ENCODE data around the gene JUND. TPM values are rescaled to one million over a fixed set of nuclear protein-coding genes. Genes with fewer than 3 reads are reported as not detected.

The JUND gene
- total RNA-seq, 2 donors from 2014 or later = 250 to 607 TPM

DNA sequence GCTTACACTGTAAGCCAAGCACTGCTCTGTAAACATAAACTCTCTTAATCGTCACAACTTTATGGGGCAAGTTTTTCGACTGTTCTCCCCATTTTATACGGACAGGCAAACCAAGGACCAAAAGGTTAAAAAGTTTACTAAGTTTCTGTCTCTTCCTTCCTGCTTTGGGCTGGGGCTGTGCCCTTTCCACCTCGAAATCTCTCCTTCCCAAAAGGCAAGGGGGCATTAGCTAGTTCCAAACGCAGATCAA is 2.2 kb downstream of the JUND start:
- no peak for DNase-seq
- TF ChIP-seq POLR2A (IDR thresholded peaks at IDR 0.05) = no peak
- TF ChIP-seq, protein P1, sequence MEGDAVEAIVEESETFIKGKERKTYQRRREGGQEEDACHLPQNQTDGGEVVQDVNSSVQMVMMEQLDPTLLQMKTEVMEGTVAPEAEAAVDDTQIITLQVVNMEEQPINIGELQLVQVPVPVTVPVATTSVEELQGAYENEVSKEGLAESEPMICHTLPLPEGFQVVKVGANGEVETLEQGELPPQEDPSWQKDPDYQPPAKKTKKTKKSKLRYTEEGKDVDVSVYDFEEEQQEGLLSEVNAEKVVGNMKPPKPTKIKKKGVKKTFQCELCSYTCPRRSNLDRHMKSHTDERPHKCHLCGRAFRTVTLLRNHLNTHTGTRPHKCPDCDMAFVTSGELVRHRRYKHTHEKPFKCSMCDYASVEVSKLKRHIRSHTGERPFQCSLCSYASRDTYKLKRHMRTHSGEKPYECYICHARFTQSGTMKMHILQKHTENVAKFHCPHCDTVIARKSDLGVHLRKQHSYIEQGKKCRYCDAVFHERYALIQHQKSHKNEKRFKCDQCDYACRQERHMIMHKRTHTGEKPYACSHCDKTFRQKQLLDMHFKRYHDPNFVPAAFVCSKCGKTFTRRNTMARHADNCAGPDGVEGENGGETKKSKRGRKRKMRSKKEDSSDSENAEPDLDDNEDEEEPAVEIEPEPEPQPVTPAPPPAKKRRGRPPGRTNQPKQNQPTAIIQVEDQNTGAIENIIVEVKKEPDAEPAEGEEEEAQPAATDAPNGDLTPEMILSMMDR (IDR thresholded peaks at IDR 0.05) = no peak
- intact Hi-C loops (cut with DNase I) = loop anchor here (10.0 kb wide), 1 partner anchor 56 kb away; no protein-coding TSS in a partner anchor
- Histone ChIP-seq H3K4me1 (peaks cover 62% of the 10 kb centered on the region), H3K36me3 (replicated peaks in 1 of 2; ENCODE audit: insufficient read depth in 1 of 2, low read depth in 2 of 2) (peaks cover 6 to 7% of the 10 kb centered on the region in 2 donors), H3K27me3 (no peaks in the 10 kb centered on the region), H3K9me3 (no peaks in the 10 kb centered on the region), H3K27ac (peak overlapping the region; percentile 97 to 100 (median 100)), H3K4me3 (peak overlapping the region; percentile 65 to 90)
- no peak for ATAC-seq
- 0% methylated on average over 5 of the region's 5 CpGs for WGBS, 2 donors

DNA sequence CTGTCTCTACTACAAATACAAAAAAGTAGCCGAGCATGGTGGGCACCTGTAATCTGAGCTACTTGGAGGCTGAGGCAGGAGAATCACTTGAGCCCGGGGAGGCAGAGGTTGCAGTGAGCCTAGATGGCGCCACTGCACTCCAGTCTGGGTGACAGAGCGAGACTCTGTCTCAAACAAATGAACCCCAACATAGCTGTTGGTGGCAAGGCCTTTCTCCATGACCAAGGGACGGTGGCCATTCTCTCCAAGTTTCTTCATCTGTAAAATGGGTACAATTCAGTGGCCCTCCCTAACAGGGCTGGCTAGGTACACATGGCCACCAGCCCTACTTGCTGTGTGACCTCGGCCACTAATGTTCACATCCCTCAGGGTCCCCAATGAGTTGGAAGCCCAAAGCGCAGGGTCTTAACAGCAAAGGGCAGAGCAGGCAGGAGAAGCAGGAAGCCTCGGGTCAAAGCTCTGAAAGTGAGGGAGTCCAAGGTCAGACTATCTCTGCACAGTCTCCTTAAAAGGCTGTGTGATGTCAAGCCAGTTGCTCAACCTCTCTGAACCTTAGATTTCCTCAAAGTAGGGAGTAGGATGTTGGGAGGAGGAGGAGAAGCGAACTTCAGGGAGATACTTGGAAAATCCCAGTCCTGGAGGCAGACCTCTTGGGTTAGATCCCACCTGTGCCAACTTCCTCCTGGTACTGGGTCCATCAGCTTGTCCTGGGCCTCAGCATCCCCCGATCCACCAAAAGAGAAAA is 2.7 kb downstream of the JUND start:
- peak; percentile 36 to 64 (median 54) for DNase-seq
- Histone ChIP-seq H3K4me1 (peaks cover 67% of the 10 kb centered on the region), H3K36me3 (replicated peaks in 1 of 2; ENCODE audit: insufficient read depth in 1 of 2, low read depth in 2 of 2) (peaks cover 6 to 7% of the 10 kb centered on the region in 2 donors), H3K4me3 (peak overlapping the region in 1 of 2 donors; percentile 65), H3K27ac (peak overlapping the region in 3 of 4 donors; percentile 97 to 100 (median 100)), H3K9me3 (no peaks in the 10 kb centered on the region), H3K27me3 (no peaks in the 10 kb centered on the region)
- 52 to 55% methylated on average over 10 of the region's 10 CpGs for WGBS, 2 donors
- intact Hi-C loops (cut with DNase I) = loop anchor here (10.0 kb wide), 1 partner anchor 56 kb away; no protein-coding TSS in a partner anchor
- ATAC-seq = no peak
- TF ChIP-seq, protein P1 (IDR thresholded peaks at IDR 0.05) = peak in 2 of 7 experiments; percentile 9 to 35
- peak; percentile 24 to 48 (median 30) for TF ChIP-seq POLR2A (IDR thresholded peaks at IDR 0.05)

DNA sequence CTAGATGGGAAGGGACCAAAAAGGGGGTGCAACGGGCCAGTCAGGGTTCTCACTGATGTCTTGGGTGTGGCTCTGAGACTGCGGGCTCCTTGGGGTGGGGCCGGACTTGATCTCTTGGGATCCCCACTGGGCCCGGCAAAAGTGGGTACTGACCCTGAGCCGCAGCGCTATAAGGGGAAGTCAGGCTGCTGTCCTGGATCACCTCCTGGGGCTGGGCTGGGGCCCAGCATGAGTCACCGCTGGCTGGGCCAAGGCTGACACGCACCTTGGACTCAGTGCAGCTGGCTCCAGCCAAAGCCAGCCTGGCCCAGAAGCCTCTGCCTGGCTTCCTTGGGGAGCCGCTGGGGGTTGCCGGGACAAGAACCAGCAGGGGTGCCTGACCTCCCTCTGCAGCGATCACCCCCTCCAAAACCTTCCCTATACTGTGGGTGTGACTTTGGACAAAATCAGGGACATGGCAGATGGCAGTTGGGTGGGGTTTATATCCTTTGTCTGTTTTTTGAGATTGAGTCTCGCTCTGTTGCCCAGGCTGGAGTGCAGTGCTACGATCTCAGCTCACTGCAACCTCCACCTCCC is 6.6 kb downstream of the JUND start:
- Histone ChIP-seq H3K27me3 (no peaks in the 10 kb centered on the region), H3K4me3 (no peak overlapping the region), H3K36me3 (replicated peaks in 1 of 2; ENCODE audit: insufficient read depth in 1 of 2, low read depth in 2 of 2) (peaks cover 6 to 7% of the 10 kb centered on the region in 2 donors), H3K9me3 (no peaks in the 10 kb centered on the region), H3K27ac (peak overlapping the region; percentile 55 to 85 (median 79)), H3K4me1 (peaks cover 58% of the 10 kb centered on the region)
- peak; percentile 32 to 57 (median 42) for TF ChIP-seq POLR2A (IDR thresholded peaks at IDR 0.05)
- TF ChIP-seq, protein P1 (IDR thresholded peaks at IDR 0.05) = peak in 2 of 7 experiments; percentile 25 to 34
- ATAC-seq = peak; percentile 82
- peak; percentile 91 to 95 (median 94) for DNase-seq
- WGBS, 2 donors = 5 to 22% methylated on average over 11 to 13 of the region's 13 CpGs
- intact Hi-C loops (cut with DNase I) = loop anchor here (10.0 kb wide), 1 partner anchor 60 kb away; no protein-coding TSS in a partner anchor

DNA sequence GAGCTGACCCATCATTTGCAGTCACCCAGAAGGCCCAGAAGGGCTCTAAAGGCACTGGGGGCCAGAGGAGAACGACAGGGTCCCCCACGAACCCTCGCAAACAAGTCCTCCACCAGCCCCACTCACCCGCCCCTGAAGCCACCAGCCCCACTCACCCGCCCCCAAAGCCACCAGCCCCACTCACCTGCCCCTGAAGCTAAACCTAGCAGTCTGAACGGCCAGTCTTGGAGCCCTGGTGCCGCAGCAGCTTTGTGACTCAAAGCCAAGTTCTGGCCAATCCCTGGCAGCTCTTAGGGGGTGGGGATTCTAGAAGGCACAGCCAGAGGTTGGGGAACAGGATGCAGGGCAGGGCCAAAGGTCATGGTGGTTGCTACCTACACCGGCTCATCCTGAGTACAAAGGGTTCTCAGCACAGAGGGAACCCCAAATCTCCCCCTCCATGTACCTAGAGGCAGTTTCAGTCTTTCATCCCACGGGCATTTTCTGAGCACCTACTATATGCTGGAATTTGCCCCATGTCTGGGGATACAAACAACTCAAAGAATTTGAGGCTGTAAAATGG is 7.1 kb downstream of the JUND start, which contains the start of gene IQCN:
IQCN (minus strand) TSS at position 234 of the 562 bp plus-strand sequence. CDS start 4,974 bp downstream, outside the sequence.
- 66 to 68% methylated on average over 6 to 8 of the region's 9 CpGs for WGBS, 2 donors
- no peak for TF ChIP-seq POLR2A (IDR thresholded peaks at IDR 0.05)
- TF ChIP-seq, protein P1 (IDR thresholded peaks at IDR 0.05) = no peak
- ATAC-seq = no peak
- intact Hi-C loops (cut with DNase I) = loop anchor here (10.0 kb wide), 1 partner anchor 61 kb away; no protein-coding TSS in a partner anchor
- H3K27ac ChIP-seq = peak within 1 kb of the TSS; percentile 55 to 85 (median 79)
- no peaks in the 10 kb centered on the region for H3K9me3 ChIP-seq
- no peaks in the 10 kb centered on the region for H3K27me3 ChIP-seq
- peaks cover 58% of the 10 kb centered on the region for H3K4me1 ChIP-seq
- DNase-seq = peak in 3 of 4 donors; percentile 34 to 71 (median 51)
- peaks cover 6 to 7% of the 10 kb centered on the region in 2 donors for H3K36me3 ChIP-seq (replicated peaks in 1 of 2; ENCODE audit: insufficient read depth in 1 of 2, low read depth in 2 of 2)
- no peak within 1 kb of the TSS for H3K4me3 ChIP-seq
